ENCODE data around the gene DNAJB6. TPM values are rescaled to one million over a fixed set of nuclear protein-coding genes. Genes with fewer than 3 reads are reported as not detected.
A peak's percentile ranks its signal among the peaks of the same experiment; 100 is the strongest.
"Not testable (repeated sequence)": the region's sequence is repeated elsewhere in the genome, so short reads cannot be mapped to it uniquely, and the experiment has no call there.

The DNAJB6 gene
- total RNA-seq, 1 experiment from 2014 or later: 151 TPM

DNA sequence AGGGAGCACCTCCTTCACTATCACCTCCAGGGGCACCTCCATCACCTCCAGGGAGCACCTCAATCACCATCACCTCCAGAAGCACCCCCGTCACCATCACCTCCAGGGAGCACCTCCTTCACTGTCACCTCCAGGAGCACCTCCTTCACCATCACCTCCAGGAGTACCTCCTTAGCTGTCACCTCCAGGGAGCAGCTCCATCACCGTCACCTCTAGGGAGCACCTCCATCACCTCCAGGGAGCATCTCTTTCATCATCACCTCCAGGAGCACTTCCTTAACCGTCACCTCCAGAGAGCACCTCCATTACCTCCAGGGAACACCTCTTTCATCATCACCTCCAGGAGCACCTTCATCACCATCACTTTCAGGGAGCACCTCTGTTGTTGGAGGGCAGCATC is 103.0 kb downstream of the DNAJB6 start:
- no peak for DNase-seq (ENCODE audit: low read depth)

DNA sequence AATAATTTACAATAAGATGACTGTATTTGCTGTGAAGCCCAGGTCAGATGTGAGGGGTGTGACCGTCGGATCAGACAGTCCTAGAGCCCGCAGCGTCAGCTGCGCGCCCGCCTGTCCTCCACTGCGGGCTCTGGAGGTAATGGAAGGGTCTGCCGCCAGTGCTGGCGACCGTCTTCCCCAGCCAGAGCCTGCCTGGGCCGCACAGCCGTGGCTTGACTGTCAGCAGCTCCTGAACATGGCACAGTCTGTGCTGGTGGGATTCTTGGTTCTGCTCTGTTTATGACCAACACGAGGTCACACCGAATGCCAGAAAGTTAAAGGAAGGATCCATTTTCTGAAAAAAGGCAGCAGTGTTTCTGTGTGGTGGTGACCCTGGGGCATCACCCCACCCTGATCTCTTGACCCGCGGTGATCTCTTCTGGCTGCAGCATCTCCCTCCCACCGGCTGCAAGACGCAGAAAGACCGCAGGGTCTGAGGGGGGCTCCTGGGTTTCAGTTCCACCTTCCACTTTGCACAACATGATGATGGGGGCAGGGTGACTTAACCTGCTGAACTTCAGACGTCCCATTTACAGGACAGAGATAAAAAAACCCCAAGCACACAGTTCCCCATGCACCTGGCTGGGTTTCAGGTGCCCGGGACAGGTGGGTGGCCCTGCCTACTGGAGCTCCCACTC is 103.7 kb downstream of the DNAJB6 start:
- DNase-seq (ENCODE audit: low read depth): no peak

DNA sequence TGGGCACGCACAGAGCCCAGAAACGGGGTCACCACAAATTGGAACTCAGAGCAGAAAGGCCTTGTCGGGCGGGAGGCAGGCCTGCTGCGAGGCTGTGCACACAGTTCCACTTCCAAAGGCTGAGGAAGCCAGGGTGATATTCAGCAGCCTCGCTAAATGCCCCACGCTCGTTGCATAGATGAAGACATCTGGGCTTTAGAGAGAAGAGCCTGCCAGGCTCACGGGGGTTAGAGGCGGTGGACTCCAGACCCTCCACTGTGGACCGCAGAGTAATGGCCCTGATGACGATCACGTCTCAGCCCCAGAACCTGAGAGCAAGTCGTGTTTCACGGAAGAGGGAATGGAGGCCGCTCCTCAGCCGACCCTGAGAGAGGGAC is 104.2 kb downstream of the DNAJB6 start:
- DNase-seq (ENCODE audit: low read depth): no peak

DNA sequence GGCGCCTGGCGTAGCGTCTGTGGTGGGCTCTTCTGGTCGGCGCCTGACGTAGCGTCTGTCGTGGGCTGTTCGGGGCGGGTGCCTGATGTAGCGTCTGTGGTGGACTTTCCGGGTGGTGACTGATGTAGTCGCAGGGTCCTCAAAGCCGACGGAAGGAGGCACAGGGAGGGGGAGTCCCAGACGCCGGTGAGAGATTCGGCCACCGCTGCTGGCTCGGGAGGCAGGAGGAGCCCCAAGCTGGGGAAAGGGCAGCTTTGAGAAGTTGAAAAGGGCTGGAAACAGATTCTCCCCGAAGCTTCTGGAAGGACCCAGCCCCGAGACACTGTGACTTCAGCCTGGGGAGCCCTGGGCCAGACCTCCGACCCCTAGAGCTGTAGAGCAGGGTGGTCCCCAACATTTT is 105.7 kb downstream of the DNAJB6 start:
- DNase-seq (ENCODE audit: low read depth): no peak

DNA sequence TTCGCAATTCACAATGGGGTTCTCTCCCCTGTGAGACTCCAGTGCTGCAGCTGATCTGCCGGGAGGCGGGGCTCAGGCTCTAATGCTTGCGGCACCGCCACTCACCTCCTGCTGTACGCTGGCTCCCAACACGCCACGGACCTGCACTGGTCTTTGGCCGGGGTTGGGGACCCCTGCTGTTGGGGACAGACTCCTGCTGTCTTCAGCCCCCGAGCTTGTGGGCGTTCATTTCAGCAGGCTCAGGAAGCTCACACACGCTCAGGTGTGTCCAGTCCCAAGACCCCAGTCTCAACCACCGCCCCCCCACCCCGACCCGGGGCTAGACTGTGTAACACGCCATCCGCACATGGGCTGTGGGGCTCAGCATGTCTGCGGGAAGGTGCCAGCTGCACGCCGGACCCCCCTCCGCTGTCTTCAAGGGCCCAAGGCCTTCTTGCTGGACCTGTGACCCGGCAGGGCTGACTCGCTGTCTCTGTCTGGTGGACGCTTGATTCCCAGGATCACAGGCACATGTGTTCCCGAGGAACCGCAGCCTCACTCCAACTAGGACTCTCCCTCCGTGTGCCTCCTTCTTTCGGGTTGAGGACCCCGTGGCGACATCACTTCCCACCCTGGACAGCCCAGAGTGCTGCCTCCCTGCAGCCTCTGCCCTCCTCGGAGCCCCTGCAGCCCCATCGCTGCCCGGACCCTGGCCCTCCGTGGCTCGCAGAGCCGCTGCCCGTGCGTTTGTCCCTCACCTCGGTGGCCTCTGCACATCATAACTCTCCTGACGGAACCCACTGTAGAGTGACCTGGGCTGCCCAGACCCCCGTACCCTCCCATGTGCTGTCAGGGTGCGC is 106.4 kb downstream of the DNAJB6 start:
- no peak for DNase-seq (ENCODE audit: low read depth)

DNA sequence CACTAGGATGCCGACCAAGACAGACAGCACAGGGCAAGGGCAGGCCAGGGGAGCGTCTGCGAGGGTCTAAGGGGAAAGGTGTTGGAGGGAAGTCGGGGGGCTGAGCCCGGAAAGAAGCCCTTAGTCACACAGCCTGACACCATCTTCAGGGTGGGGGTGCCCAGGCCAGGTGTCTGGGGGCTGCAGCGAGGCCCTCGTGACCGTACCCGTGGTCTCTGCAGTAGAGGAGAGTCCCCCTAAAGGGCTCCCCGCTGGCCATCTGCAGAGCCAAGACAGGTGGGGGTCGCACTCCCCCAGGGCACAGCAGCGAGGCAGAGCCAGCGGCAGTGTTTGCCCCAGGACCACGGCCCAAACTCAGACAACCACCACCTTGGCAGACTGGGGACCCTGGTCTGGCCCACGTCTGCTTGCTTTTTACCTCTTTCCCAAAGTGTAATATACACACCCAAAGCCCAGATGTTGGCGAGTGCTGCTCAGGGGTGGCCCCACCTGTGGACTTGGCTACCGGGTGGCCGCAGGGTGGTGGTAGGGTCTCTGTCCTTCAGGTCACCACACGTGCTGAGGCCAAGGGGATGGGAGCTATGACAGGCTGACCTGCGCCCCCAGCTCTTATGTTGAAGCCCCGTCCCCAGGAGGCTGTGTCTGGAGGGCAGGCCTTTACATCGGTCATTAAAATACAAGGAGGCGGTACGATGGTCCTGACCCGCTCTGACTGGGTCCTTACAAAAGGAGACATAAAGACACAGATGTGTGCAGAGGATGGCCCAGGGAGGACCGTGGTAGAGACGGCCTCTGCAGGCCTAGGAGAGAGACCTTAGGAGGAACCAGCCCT is 107.4 kb downstream of the DNAJB6 start:
- DNase-seq (ENCODE audit: low read depth): no peak

DNA sequence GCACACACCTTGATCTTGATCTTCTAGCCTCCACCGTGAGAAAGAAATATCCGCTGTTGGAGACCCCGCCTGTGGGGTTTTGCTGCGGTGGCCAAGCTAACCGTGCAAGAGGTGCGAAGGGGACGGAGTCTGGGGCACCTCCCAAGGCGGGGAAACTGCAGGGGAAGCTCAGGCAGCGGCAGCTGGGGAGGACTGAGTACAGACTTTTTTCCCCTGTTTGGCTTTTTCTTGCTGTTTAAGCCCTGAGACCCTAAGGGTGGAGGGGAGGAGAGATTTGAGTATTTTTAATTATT is 108.0 kb downstream of the DNAJB6 start:
- DNase-seq (ENCODE audit: low read depth): no peak

DNA sequence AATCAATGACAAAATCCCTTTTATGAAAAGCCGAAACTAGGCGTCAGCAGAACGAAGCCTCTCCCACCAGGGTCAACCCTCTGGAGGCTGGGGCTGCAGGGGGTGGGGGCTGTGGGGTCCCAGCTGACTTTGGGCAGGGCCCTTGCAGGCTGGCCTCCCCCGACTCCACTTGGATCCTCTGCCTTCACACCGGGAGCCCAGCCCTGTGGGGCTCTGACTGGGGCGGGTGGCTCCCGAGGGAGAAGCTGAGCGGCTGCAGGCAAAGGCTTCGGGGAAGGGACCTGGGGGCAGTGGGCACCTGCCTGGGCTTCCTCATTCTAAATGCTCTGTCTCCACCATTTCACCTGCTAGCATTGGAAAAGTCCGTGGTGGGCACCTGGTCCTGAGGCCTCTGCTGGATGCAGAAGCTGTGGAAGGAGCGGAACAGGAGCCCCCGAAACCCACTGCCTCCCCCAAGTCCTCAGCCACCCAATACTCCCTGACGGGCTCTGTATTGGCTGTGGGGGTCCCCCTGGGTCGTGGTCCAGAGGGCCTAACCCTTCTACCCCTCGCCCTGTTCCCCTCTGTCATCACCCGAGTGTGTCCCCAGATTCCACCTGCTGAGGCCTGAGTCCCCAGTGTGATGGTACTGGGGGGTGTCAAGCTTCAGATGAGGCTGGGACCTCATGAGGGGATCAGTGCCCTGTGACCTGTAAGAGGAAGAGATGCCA is 108.6 kb downstream of the DNAJB6 start:
- no peak for DNase-seq (ENCODE audit: low read depth)

DNA sequence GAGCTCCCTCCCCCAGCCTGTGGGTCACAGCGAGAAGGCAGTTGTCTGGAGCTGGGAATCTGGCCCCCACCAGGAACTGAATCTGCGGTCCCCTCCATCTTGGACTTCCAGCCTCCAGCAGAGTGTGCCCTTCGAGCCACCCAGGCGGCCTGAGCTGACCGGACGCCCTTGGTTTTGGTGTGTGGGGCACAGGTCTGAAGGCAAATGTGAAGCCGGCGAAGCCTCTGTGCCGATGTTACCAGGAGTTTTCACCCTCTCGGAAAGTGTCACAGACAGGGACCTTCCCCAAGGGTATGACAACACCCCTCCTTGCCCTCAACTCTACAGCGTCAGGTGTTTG is 109.1 kb downstream of the DNAJB6 start:
- DNase-seq (ENCODE audit: low read depth): no peak

DNA sequence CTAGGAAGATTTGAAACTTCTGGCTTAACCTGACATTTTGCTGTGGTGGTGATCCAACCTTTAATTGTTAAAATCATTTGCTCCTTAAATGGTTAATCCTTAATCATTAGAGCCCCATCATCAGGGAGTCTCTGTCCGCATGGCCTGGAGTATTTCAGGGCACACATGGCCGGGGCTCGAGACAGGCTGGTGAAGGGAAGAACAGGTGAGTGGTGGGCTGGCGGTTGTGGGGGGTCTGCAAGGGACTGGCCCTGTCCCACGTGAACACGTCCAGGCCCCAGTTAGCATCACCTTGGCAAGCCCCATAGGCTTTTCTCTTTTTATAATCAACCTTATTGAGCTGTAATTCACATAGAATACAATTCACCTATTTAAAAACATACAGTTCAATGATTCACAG is 109.5 kb downstream of the DNAJB6 start:
- DNase-seq (ENCODE audit: low read depth): no peak

DNA sequence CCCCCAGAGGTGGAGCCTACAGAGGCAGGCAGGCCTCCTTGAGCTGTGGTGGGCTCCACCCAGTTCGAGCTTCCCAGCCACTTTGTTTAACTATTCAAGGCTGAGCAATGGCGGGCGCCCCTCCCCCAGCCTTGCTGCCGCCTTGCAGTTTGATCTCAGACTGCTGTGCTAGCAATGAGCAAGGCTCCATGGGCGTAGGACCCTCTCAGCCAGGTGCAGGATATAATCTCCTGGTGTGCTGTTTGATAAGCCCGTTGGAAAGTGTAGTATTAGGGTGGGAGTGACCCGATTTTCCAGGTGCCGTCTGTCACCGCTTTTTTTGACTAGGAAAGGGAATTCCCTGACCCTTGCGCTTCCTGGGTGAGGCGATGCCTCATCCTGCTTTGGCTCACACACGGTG is 117.2 kb downstream of the DNAJB6 start:
- not testable (repeated sequence) for DNase-seq (ENCODE audit: low read depth)

DNA sequence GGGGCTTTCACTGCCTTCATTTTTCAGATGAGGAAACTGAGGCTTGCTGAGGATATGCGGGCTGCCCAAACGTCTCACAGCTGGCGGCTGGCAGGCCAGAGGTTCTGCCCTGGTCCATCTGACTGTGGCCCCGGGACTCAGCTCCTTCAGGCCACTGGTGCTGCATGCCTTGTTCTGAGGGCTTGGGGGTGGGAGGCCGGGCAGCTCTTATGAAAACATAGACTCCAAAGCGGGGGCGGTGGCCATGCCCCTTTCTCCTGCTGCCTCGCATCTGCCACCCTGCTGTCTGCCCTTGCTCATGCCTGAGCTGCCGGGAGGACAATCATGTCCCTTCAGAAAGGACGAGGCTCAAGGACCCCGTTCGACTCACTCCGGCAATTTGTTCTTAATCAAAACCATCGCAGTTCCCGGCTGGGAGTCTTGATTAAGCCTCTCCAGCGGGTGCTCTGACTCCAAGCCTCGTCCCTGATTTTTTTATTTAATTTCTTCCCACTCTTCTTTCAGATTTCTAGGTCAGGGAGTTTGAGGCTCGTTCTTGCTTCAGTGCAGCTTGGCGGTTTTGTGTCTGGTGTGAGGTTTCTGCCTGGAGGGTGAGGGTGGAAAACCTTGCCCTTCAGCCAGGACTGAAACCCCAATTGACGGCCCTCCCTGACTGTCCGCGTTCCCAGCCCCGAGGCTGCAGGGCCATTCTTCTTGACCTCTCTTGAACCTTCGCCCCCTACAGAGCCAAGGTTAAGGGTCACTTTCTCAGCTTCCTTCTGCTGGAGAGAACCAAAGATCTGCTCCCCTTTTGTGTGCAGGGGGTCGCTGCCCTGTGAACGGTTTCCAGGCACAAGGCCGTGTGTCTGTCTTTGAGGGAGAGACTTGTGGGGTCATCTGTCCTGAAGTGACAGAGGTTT is 120.8 kb downstream of the DNAJB6 start:
- no peak for DNase-seq (ENCODE audit: low read depth)

DNA sequence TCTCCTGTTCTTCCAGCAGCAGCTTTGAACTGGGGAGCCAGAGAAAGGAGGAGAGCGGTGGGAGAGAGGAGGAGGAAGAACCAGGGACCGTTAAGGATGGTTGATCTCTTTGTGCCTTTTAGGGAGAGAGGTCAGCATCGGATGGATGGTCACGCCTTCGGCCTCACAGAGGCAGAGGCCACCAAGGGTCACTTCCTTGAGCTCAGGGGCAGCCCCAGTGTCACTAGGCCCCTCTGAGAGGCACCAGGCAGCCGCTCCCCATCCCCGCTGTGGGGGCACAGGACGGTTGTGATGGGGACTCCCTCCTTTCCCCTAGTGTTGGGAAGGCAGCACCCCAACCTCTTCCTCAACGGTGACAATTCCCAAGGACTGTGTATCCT is 121.4 kb downstream of the DNAJB6 start:
- no peak for DNase-seq (ENCODE audit: low read depth)

DNA sequence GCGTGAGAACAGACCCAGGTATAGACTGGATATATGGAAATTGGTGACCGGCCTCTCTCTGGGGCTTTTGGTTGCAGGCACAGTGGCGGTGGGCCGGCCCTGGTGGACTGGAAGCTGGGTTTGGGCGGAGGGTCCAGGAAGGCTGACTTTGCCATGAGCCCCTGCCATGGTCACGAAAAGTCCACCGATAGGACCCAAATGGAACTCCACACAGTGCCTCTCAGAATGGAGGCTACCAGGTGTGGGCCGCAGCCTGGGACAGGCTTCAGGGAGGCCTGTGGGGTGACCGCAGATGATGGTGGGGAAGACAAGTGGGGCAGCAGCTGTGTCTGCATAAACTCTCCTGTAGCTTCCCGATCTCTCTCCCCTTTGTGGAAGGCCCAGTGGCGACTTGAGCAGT is 123.2 kb downstream of the DNAJB6 start:
- no peak for DNase-seq (ENCODE audit: low read depth)

DNA sequence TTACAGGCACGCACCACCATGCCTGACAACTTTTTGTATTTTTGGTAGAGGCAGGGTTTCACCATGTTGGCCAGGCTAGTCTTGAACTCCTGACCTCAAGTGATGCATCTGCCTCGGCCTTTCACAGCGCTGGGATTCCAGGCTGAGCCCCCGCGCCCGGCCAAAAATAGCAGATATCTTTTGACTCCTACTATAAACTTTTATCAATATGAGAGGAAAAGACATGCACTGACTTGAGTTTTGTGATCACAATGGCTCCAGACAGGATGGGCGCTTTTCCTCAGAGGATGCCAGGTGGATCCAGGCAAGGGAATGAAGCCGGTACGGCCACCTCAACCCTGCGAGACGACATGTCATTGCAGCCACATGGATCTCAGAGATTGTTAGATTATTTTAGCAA is 123.9 kb downstream of the DNAJB6 start:
- no peak for DNase-seq (ENCODE audit: low read depth)

DNA sequence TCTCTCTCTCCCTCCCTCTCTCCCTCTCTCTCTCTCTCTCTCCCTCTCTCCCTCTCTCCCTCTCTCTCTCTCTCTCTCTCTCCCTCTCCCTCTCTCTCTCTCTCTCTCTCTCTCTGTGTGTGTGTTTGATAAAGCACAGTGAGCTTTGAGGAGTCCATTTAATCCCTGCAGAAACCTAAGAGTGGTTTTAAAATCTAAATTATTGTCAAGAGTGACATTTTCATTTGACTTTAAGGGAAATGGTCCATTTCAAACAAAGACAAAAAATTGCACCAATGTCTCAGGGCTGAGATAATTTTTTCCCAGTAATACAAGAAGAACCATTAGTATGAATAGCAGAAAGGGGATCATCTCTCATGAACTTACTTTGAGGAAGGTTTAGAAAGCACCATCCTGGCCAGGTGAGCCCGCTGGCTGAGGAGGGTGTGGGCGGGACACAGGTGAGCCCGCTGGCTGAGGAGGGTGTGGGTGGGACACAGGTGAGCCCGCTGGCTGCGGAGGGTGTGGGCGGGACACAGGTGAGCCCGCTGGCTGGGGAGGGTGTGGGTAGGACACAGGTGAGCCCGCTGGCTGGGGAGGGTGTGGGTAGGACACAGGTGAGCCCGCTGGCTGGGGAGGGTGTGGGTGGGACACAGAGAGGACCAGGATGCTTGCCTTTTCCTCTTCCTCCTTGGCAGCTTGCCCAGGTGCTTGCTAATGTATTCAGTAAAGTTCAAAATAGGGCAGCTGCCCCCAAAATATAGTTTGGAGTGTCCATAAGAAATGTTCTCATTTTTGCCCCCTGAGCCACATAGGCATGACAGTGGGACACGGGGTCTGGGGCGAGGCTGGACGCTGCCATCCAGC is 125.0 kb downstream of the DNAJB6 start:
- DNase-seq (ENCODE audit: low read depth): no peak

DNA sequence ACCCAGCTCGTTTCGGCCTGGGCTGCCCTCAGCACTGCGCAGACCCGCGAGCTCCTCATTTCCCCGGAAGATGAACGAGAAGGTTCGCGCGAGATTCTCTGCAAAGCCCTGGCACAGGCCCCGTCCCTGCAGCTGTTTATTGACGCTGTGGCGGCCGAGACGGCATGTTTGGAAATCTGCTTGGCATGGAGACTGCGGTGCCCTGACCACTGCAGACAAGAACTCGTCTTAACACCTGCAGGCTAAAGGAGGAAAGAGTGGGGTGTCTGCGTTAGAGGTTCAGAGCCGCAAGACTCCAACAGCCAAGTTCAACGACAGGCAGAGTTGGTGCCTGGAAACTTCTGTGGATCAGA is 125.6 kb downstream of the DNAJB6 start:
- peak; percentile 9 for DNase-seq (ENCODE audit: low read depth)

DNA sequence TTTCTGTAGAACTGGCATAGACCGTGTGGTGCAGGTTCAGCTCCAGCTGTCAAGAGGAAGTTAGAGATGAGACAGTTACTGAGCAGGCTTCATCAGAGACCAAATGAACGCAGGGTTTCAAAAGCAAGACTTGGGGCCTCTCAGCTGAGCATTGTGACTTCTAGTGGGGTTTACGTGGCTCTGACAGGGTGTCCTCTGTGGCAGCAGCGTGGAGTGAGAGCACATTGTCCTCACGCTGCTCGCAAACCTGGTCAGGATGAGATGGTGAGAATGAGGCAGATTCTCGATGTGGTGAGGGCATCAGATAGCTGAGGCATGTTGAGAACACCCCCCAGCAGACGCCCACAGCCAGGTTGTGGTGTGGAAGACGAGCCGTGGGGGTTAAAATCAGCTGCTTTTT is 126.0 kb downstream of the DNAJB6 start:
- no peak for DNase-seq (ENCODE audit: low read depth)

DNA sequence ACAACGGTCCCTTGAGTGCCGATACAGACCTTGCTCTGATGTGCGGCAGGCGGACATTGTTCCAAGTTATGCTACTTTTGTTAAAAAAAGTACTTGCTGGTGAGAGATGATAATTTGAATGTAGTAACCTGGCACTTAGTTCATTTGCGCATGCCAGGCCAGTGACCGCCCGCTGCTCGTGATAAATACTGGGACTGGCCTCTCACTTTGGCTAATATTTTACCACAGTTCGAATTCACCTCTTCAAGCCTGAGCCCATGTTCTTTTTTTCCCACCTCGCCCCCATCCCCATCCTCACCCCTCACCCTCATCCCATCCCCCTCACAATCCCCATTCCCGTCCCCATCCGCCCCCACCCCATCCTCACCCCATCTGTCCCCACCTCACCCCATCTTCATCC is 126.4 kb downstream of the DNAJB6 start:
- DNase-seq (ENCODE audit: low read depth): no peak
